Activated naive CD8-positive, alpha-beta T cell treated with anti-CD3 and anti-CD28 coated beads, Interleukin-2, amount 10 ng/mL, durations not matched to agents 7 days and 5 days (primary cell): ENCODE data around the gene ZNF236. TPM values are rescaled to one million over a fixed set of nuclear protein-coding genes. Genes with fewer than 3 reads are reported as not detected.

ENCODE experiments used
- ATAC-seq: fragments of 150-1000 bp; cut with Tn5 transposase; one replicate; pipeline ENCODE4 v1.10.0; 2021; ENCODE audit warnings: low read depth, moderate library complexity
- POLR2A ChIA-PET: fragments of 350-600 bp; sonication (Branson Sonifier 250); formaldehyde crosslinking; loops from one replicate; lab custom pipeline; 2021; ENCODE audit warnings: antibody characterized with exemption; lab: Charles Lee
- DNase-seq: peaks from one replicate; pipeline ENCODE4 v3.0.0; 2021
- H3K27ac Mint-ChIP-seq: one replicate; pipeline ENCODE4 v1.8.0; 2022; ENCODE audit warnings: mild to moderate bottlenecking, mixed read lengths
- H3K27me3 Mint-ChIP-seq: one replicate; pipeline ENCODE4 v1.8.0; 2022; ENCODE audit warnings: mild to moderate bottlenecking, moderate library complexity, mixed read lengths
- H3K36me3 Mint-ChIP-seq: one replicate; pipeline ENCODE4 v1.8.0; 2021; ENCODE audit warnings: mild to moderate bottlenecking, mixed read lengths
- H3K4me1 Mint-ChIP-seq: one replicate; pipeline ENCODE4 v1.8.0; 2021; ENCODE audit warnings: mixed read lengths
- H3K4me3 Mint-ChIP-seq: one replicate; pipeline ENCODE4 v1.8.0; 2022; ENCODE audit warnings: mild to moderate bottlenecking, moderate library complexity, mixed read lengths
- H3K9me3 Mint-ChIP-seq: one replicate; pipeline ENCODE4 v1.8.0; 2021; ENCODE audit warnings: mixed read lengths
- total RNA-seq, 2 experiments: library from RNA; stranded (reverse); gene quantifications; one replicate each; pipeline ENCODE4 v1.2.3, GENCODE V29; 2021

The ZNF236 gene
- total RNA-seq, 2 experiments from 2014 or later: 23.7 to 25.5 TPM

- Mint-ChIP-seq H3K9me3 (no peaks in the 10 kb centered on the region), H3K27me3 (no peaks in the 10 kb centered on the region), H3K4me1 (peaks cover 24% of the 10 kb centered on the region), H3K27ac (no peak overlapping the region), H3K36me3 (peaks cover 5% of the 10 kb centered on the region), H3K4me3 (no peak overlapping the region)
- ATAC-seq: no peak
- DNase-seq: no peak
- POLR2A ChIA-PET: interaction anchor here (0.8 kb wide), 1 partner anchor 66 kb away, joined by 3 read pairs; no protein-coding TSS in a partner anchor
Observed at GRCh38 chr18:77003316-77003715, 181.0 kb downstream of the ZNF236 start.

DNA sequence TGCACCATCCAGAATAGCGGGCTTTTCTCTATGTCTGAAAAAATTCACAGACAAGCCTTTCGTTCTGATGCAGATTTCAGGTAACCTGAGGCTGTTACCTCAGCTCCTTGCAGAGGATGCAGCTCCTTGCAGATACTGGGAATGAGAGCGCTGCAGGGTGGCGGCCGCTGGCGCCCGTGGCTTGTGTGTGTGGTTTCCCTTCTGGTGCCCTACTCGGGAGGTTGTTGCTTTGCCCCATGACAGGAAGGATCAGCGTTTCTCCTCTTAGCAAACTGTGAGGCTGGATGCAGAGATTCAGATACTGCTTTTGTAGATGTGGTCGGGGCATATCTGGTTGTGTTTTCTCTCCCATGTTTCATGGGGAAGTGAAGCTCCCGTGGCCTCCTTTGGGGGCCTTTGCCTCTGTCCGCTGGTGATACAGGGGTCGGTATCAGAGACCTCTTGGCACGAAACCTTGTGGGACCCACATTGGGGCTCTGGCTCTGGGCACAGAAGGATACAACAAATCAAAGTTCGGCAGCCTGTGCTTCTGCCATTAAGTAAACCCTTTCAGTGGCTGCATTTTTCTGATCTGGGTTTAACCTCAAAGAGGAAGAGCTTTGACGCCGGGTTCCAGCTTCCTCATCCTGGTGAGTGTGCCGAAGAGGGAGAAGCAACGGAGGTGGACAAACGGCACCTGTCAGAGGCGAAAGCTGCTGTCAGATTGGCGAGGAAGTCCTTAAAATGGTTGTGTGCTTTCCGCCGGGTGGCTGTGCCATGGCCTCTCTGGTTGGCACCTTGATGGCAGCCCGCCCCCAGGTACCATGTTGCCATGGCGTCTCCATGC is 182.4 kb downstream of the ZNF236 start:
- ATAC-seq (peak; percentile 49), DNase-seq (no peak)
- Mint-ChIP-seq H3K27me3 (no peaks in the 10 kb centered on the region), H3K4me1 (peaks cover 24% of the 10 kb centered on the region), H3K36me3 (peaks cover 5% of the 10 kb centered on the region), H3K27ac (peak overlapping the region; percentile 72), H3K4me3 (peak overlapping the region; percentile 74), H3K9me3 (no peaks in the 10 kb centered on the region)
- POLR2A ChIA-PET: interaction anchor here (2.0 kb wide), 1 partner anchor 50 kb away, joined by 10 read pairs; no protein-coding TSS in a partner anchor

DNA sequence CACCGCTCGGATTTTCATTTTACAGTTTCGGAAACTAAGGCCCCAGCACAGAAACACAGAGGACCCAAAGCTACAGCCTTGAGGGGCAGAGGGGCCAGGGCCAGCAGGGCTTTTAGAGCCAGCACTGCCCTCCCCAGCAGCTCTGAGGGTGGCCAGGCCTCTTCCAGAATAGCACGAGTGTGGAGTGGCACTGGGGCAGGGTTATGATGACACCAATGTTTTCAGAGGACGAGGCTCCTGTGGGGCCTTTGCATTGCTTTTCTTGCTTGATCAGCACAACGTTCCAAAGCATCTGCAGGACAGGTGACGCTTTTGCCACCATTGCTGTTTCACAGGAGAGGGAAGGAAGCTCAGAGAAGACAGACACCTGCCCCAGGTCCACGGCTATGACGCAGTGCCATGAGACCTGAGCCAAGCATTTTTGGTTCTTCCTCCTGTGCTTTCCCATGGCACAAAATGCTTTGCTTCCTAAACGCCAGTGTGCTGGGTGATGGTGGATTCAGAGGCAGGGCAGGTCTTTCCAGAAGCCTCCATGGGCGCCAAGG is 183.4 kb downstream of the ZNF236 start:
- H3K27me3 Mint-ChIP-seq: no peaks in the 10 kb centered on the region
- H3K36me3 Mint-ChIP-seq: peaks cover 7% of the 10 kb centered on the region
- no peak for DNase-seq
- no peaks in the 10 kb centered on the region for H3K9me3 Mint-ChIP-seq
- H3K4me1 Mint-ChIP-seq: peaks cover 22% of the 10 kb centered on the region
- POLR2A ChIA-PET: interaction anchor here (2.0 kb wide), 1 partner anchor 49 kb away, joined by 10 read pairs; no protein-coding TSS in a partner anchor
- no peak for ATAC-seq
- H3K4me3 Mint-ChIP-seq: no peak overlapping the region
- no peak overlapping the region for H3K27ac Mint-ChIP-seq

- peak overlapping the region; percentile 25 for H3K27ac Mint-ChIP-seq
- H3K9me3 Mint-ChIP-seq: no peaks in the 10 kb centered on the region
- ATAC-seq (no peak), DNase-seq (no peak)
- peaks cover 21% of the 10 kb centered on the region for H3K4me1 Mint-ChIP-seq
- POLR2A ChIA-PET: interaction anchor here (0.5 kb wide), 1 partner anchor 124 kb away, joined by 3 read pairs; no protein-coding TSS in a partner anchor
- no peaks in the 10 kb centered on the region for H3K27me3 Mint-ChIP-seq
- no peak overlapping the region for H3K4me3 Mint-ChIP-seq
- peaks cover 10% of the 10 kb centered on the region for H3K36me3 Mint-ChIP-seq
Observed at GRCh38 chr18:77006305-77007175, 184.2 kb downstream of the ZNF236 start.

GRCh38 chr18:77007251-77007650 is 184.9 kb downstream of the ZNF236 start:
- H3K36me3 Mint-ChIP-seq: peaks cover 10% of the 10 kb centered on the region
- no peak for ATAC-seq
- H3K9me3 Mint-ChIP-seq: no peaks in the 10 kb centered on the region
- no peak overlapping the region for H3K4me3 Mint-ChIP-seq
- peaks cover 22% of the 10 kb centered on the region for H3K4me1 Mint-ChIP-seq
- no peak for DNase-seq
- H3K27ac Mint-ChIP-seq: no peak overlapping the region
- POLR2A ChIA-PET: no interaction called here
- no peaks in the 10 kb centered on the region for H3K27me3 Mint-ChIP-seq

DNA sequence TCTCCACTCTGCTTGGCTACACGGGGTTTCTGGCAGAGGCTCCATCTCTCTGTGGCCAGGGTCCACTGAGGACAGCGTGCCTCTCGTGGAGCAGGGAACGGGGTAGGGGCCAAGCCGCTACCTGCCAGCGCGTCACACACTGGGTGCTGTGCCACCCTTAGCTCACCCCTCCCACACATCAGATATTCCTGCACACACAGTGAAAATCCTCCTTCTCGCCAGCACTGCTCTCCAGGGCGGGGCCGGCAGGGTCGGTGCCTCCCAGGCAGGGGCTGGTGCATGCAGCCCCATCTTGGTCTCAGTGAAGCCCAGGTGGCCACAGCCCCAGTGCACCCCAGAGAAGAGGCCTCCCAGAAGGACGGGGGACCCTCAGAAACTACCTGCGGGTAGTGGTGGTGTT is 185.6 kb downstream of the ZNF236 start:
- DNase-seq (no peak), ATAC-seq (no peak)
- H3K27ac Mint-ChIP-seq: no peak overlapping the region
- no peaks in the 10 kb centered on the region for H3K27me3 Mint-ChIP-seq
- H3K36me3 Mint-ChIP-seq: peaks cover 11% of the 10 kb centered on the region
- no peaks in the 10 kb centered on the region for H3K9me3 Mint-ChIP-seq
- H3K4me3 Mint-ChIP-seq: no peak overlapping the region
- POLR2A ChIA-PET: no interaction called here
- H3K4me1 Mint-ChIP-seq: peaks cover 23% of the 10 kb centered on the region

- Mint-ChIP-seq H3K4me3 (no peak overlapping the region), H3K27ac (peak overlapping the region; percentile 58)
Observed at GRCh38 chr18:77008576-77009315, 186.4 kb downstream of the ZNF236 start.

DNA sequence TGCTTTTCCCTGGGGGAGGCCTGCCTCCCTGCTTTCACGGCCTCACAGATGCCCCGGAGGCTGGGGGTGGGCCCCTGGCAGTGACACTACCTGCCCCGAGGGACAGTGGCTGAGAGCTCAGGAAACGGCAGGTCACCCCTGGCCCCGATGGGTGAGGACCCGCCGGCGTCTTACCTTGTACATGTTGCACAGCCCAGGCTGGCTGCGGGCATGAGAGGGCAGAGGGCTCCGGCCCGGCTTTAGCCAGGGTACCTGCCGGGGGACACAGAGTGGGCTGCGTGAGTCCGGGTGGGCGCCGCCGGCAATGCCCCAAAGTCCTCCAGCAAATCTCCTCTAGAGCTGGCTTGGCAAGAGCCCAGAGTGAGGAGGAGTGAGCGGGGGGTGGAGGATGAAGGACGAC is 187.3 kb downstream of the ZNF236 start:
- POLR2A ChIA-PET: no interaction called here
- H3K27ac Mint-ChIP-seq: peak overlapping the region; percentile 43
- DNase-seq (no peak), ATAC-seq (no peak)
- peaks cover 14% of the 10 kb centered on the region for H3K4me1 Mint-ChIP-seq
- no peak overlapping the region for H3K4me3 Mint-ChIP-seq
- H3K36me3 Mint-ChIP-seq: peaks cover 14% of the 10 kb centered on the region
- H3K27me3 Mint-ChIP-seq: no peaks in the 10 kb centered on the region
- no peaks in the 10 kb centered on the region for H3K9me3 Mint-ChIP-seq

More at GRCh38 chr18:77008576-77009315, 186.4 kb downstream of the ZNF236 start:
- peaks cover 22% of the 10 kb centered on the region for H3K4me1 Mint-ChIP-seq
- DNase-seq (no peak), ATAC-seq (no peak)
- peaks cover 14% of the 10 kb centered on the region for H3K36me3 Mint-ChIP-seq
- H3K9me3 Mint-ChIP-seq: no peaks in the 10 kb centered on the region
- POLR2A ChIA-PET: no interaction called here
- H3K27me3 Mint-ChIP-seq: no peaks in the 10 kb centered on the region

GRCh38 chr18:77012120-77012519 is 189.8 kb downstream of the ZNF236 start:
- peaks cover 15% of the 10 kb centered on the region for H3K4me1 Mint-ChIP-seq
- no peak overlapping the region for H3K4me3 Mint-ChIP-seq
- DNase-seq (no peak), ATAC-seq (no peak)
- H3K27ac Mint-ChIP-seq: no peak overlapping the region
- H3K27me3 Mint-ChIP-seq: no peaks in the 10 kb centered on the region
- POLR2A ChIA-PET: no interaction called here
- no peaks in the 10 kb centered on the region for H3K9me3 Mint-ChIP-seq
- H3K36me3 Mint-ChIP-seq: peaks cover 18% of the 10 kb centered on the region

DNA sequence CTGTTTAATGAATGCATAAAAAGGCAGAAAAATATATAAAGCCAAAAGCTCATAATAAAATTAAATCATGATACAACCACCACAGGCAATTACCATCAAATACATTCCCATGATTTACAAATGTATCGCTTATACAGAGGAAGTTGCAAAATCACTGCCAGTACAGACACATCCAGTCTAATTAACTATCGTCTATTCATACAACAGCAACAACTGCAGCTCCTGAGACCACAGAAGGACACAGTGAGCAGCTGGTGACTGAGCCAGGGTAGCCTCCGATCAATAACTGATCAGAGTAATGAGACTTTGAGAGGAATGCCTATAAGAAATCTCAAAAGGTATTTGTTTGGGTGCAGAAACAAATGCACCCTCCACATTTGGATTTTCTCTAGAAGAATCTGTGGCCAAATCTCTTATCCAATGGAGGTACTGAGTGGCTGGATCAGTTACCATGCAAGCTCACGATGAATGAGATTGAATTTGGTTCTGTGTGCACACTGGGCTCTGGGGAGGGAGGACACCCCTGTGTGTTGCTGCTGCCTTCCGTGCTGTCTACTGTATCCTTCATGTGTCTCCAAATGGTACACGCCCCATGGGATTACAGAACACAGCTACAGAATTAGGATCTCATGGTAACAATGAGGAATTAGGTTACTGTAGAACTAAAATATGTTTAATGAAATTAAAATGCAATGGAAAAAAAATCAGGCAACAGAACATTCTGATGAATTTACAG is 190.6 kb downstream of the ZNF236 start:
- H3K36me3 Mint-ChIP-seq: peaks cover 17% of the 10 kb centered on the region
- POLR2A ChIA-PET: interaction anchor here (1.3 kb wide), 1 partner anchor 17 kb away, joined by 4 read pairs; no protein-coding TSS in a partner anchor
- no peaks in the 10 kb centered on the region for H3K9me3 Mint-ChIP-seq
- H3K4me3 Mint-ChIP-seq: no peak overlapping the region
- no peak overlapping the region for H3K27ac Mint-ChIP-seq
- ATAC-seq (no peak), DNase-seq (no peak)
- H3K27me3 Mint-ChIP-seq: no peaks in the 10 kb centered on the region
- H3K4me1 Mint-ChIP-seq: peaks cover 14% of the 10 kb centered on the region

GRCh38 chr18:77013811-77014521 is 191.6 kb downstream of the ZNF236 start:
- H3K9me3 Mint-ChIP-seq: no peaks in the 10 kb centered on the region
- no peak for ATAC-seq
- H3K27me3 Mint-ChIP-seq: no peaks in the 10 kb centered on the region
- H3K27ac Mint-ChIP-seq: no peak overlapping the region
- H3K4me3 Mint-ChIP-seq: no peak overlapping the region
- peaks cover 14% of the 10 kb centered on the region for H3K4me1 Mint-ChIP-seq
- DNase-seq: no peak
- POLR2A ChIA-PET: interaction anchor here (1.3 kb wide), 1 partner anchor 16 kb away, joined by 4 read pairs; no protein-coding TSS in a partner anchor
- peaks cover 27% of the 10 kb centered on the region for H3K36me3 Mint-ChIP-seq
